Fibroblast of mammary gland (primary cell): ENCODE data around the gene SHE.

Experiments
- DNase-seq: peaks from one replicate; pipeline ENCODE4 v3.0.0-alpha.2; 2010; ENCODE audit warnings: low read depth
- H3K4me3 ChIP-seq: 2 replicates; pipeline ENCODE4 v1.5.1; 2011; ENCODE audit warnings: low read depth, mild to moderate bottlenecking, low read length, moderate library complexity; ENCODE audit not compliant: control insufficient read depth
- CTCF ChIP-seq: conservative IDR thresholded peaks from 2 replicates; pipeline ENCODE4 v1.5.1; 2011; ENCODE audit warnings: low read depth, low read length, inconsistent platforms; ENCODE audit not compliant: control insufficient read depth, insufficient read depth

The SHE gene

GRCh38 chr1:154502066-154502743 is at the start of gene SHE, which contains the start of gene TDRD10:
TSS of gene SHE (minus strand) at chr1:154502412. CDS start at chr1:154502026, 386 bp downstream.
TSS of gene TDRD10 (plus strand) at chr1:154502219. CDS start at chr1:154506904, 4,685 bp downstream.
- no peak for DNase-seq
- TF ChIP-seq CTCF, result no peak
- H3K4me3 ChIP-seq, result no peak within 1 kb of the TSS

- DNase-seq, result no peak
- TF ChIP-seq CTCF, result no peak
- H3K4me3 ChIP-seq, result no peak overlapping the region
Measured at GRCh38 chr1:154551474-154551873, 49.3 kb upstream of the SHE start.

- H3K4me3 ChIP-seq, result no peak overlapping the region
- no peak for TF ChIP-seq CTCF
Measured at GRCh38 chr1:154550657-154551056, 48.4 kb upstream of the SHE start.

GRCh38 chr1:154550070-154550469 is 47.9 kb upstream of the SHE start:
- DNase-seq, result no peak
- no peak for TF ChIP-seq CTCF
- H3K4me3 ChIP-seq, result no peak overlapping the region

More at GRCh38 chr1:154550657-154551056, 48.4 kb upstream of the SHE start:
- DNase-seq, result no peak

GRCh38 chr1:154549202-154549770 is 47.1 kb upstream of the SHE start:
- no peak for DNase-seq
- no peak overlapping the region for H3K4me3 ChIP-seq
- no peak for TF ChIP-seq CTCF

GRCh38 chr1:154548028-154548427 is 45.8 kb upstream of the SHE start:
- TF ChIP-seq CTCF, result no peak
- no peak for DNase-seq
- no peak overlapping the region for H3K4me3 ChIP-seq
